K562 (cell line): ENCODE data around the gene DIS3L2. TPM values are rescaled to one million over a fixed set of nuclear protein-coding genes. Genes with fewer than 3 reads are reported as not detected.

ENCODE experiments used
- ATAC-seq: fragments of 200-7000 bp; cut with Tn5 transposase; 3 replicates; pipeline ENCODE4 v1.9.1; 2020; ENCODE audit warnings: moderate library complexity
- BruUV-seq: library from RNA; stranded (reverse); fragments of 400-500 nt; replicated peaks from 2 replicates; lab custom pipeline; 2021; lab: Mats Ljungman, UMichigan
- CTCF ChIA-PET: fragments of 300-600 bp; formaldehyde crosslinking; extraction: SDS; loops from one replicate; lab custom pipeline; 2021; ENCODE audit warnings: low intra/inter-chr PET ratio; lab: Yijun Ruan, JAX
- POLR2A ChIA-PET: fragments of 300-600, 350-650 bp; sonication (Branson Sonifier 250); formaldehyde crosslinking; extraction: SDS; loops from one replicate; lab custom pipeline; 2021; ENCODE audit warnings: antibody characterized with exemption, inconsistent platforms; lab: Yijun Ruan, JAX
- DNase-seq, 4 experiments: peaks; one replicate each; pipeline versions ENCODE4 v3.0.0 to v3.0.0-alpha.2; 2011 to 2018; ENCODE audit warnings: low spot score in 3 of 4, mixed read lengths in 3 of 4; ENCODE audit errors: extremely low read depth in 1 of 4
- FAIRE-seq: peaks from 2 replicates; lab custom pipeline; 2011; peaks lifted over from hg19 to GRCh38; lab: Jason Lieb, UNC
- H2AFZ ChIP-seq: 2 replicates; pipeline ENCODE4 v1.6.0; 2011; ENCODE audit warnings: low read depth, low read length, control low read depth, inconsistent platforms
- H3K27ac ChIP-seq: fragments of 200-600 bp; 3 replicates; pipeline ENCODE4 v1.8.0; 2011; ENCODE audit warnings: low read depth, mild to moderate bottlenecking, control low read depth, inconsistent platforms, low read length, moderate library complexity, mixed read lengths; ENCODE audit errors: extremely low read depth
- H3K27me3 ChIP-seq, 2 experiments: fragments of 300-600 bp in 1 of 2; 2 replicates in 1 of 2; 3 replicates in 1 of 2; pipeline versions ENCODE4 v1.6.0 to v1.8.0; 2011; ENCODE audit warnings: inconsistent platforms in 2 of 2, low read length in 2 of 2, mild to moderate bottlenecking in 1 of 2, mixed read lengths in 1 of 2, moderate library complexity in 1 of 2; ENCODE audit not compliant: control insufficient read depth in 2 of 2, insufficient read depth in 2 of 2
- H3K36me3 ChIP-seq: fragments of 300-600 bp; 3 replicates; pipeline ENCODE4 v1.8.0; 2011; ENCODE audit warnings: mild to moderate bottlenecking, low read length, inconsistent platforms; ENCODE audit not compliant: control insufficient read depth, insufficient read depth
- H3K4me1 ChIP-seq, 2 experiments: fragments of 200-600 bp in 1 of 2; replicated peaks in 1 of 2; 2 replicates in 1 of 2; 3 replicates in 1 of 2; pipeline versions ENCODE4 v1.5.1 to v1.8.0; 2011; ENCODE audit warnings: inconsistent platforms in 2 of 2, low read length in 2 of 2, mild to moderate bottlenecking in 1 of 2, mixed read lengths in 1 of 2, moderate library complexity in 1 of 2; ENCODE audit not compliant: control insufficient read depth in 2 of 2, insufficient read depth in 2 of 2
- H3K4me2 ChIP-seq: 2 replicates; pipeline ENCODE4 v1.6.1; 2011; ENCODE audit warnings: low read length, control low read depth, inconsistent platforms, mixed read lengths; ENCODE audit not compliant: insufficient read depth
- H3K4me3 ChIP-seq: fragments of 200-600 bp; sonication (generic), shearing (Covaris generic); 2 replicates; pipeline ENCODE4 v1.5.1; 2016; ENCODE audit warnings: control low read depth, inconsistent platforms
- H3K79me2 ChIP-seq: fragments of 200-600 bp; 3 replicates; pipeline ENCODE4 v1.8.0; 2011; ENCODE audit warnings: low read length, inconsistent platforms; ENCODE audit not compliant: control insufficient read depth, insufficient read depth
- H3K9ac ChIP-seq, 2 experiments: 2 replicates each; pipeline versions ENCODE4 v1.6.0 to v1.6.1; 2011; ENCODE audit warnings: low read depth in 2 of 2, low read length in 2 of 2, control low read depth in 1 of 2, inconsistent platforms in 1 of 2, mild to moderate bottlenecking in 1 of 2, mixed read lengths in 1 of 2; ENCODE audit not compliant: insufficient read depth in 1 of 2
- H3K9me1 ChIP-seq: one replicate; pipeline ENCODE4 v1.6.0; 2011; ENCODE audit warnings: inconsistent platforms, mild to moderate bottlenecking, low read length, moderate library complexity; ENCODE audit not compliant: control insufficient read depth, insufficient read depth
- H3K9me3 ChIP-seq: replicated peaks from 2 replicates; pipeline ENCODE4 v1.5.1; 2011; ENCODE audit warnings: low read depth, low read length, inconsistent platforms; ENCODE audit not compliant: control insufficient read depth, insufficient read depth
- H4K20me1 ChIP-seq: replicated peaks from 2 replicates; pipeline ENCODE4 v1.6.1; 2011; ENCODE audit warnings: low read length, inconsistent platforms, mixed read lengths; ENCODE audit not compliant: control insufficient read depth, insufficient read depth
- ETS2 ChIP-seq: IDR thresholded peaks from 2 replicates; pipeline ENCODE4 v1.6.1; 2016; ENCODE audit warnings: borderline replicate concordance, missing genetic modification characterization, mild to moderate bottlenecking, moderate library complexity, missing compliant biosample characterization; ENCODE audit not compliant: poor library complexity, severe bottlenecking
- FIP1L1 ChIP-seq: fragments of 200-400 bp; formaldehyde crosslinking; IDR thresholded peaks from 2 replicates; pipeline ENCODE4 v1.6.1; 2018; ENCODE audit warnings: mild to moderate bottlenecking, low read depth, low read length; ENCODE audit not compliant: poor library complexity, severe bottlenecking
- HNRNPLL ChIP-seq: fragments of 200-400 bp; formaldehyde crosslinking; IDR thresholded peaks from 2 replicates; pipeline ENCODE4 v1.6.1; 2017; ENCODE audit warnings: low read length, low read depth, mild to moderate bottlenecking; ENCODE audit not compliant: poor library complexity, severe bottlenecking
- MIER1 ChIP-seq: fragments of 450-650 bp; IDR thresholded peaks from 2 replicates; pipeline ENCODE4 v1.6.1; 2016; ENCODE audit warnings: antibody characterized with exemption, mild to moderate bottlenecking, low read depth
- MXD1 ChIP-seq: fragments of 250-450 bp; sonication (Bioruptor Pico); IDR thresholded peaks from 2 replicates; pipeline ENCODE4 v1.8.0; 2021; ENCODE audit warnings: borderline replicate concordance, mild to moderate bottlenecking, moderate library complexity; ENCODE audit not compliant: poor library complexity, severe bottlenecking
- STAT5A ChIP-seq: IDR thresholded peaks from 2 replicates; pipeline ENCODE4 v1.6.1; 2012; ENCODE audit warnings: low read length, inconsistent platforms, borderline replicate concordance
- TCF7L2 ChIP-seq: fragments of 150-350 bp; IDR thresholded peaks from 2 replicates; pipeline ENCODE4 v1.6.1; 2016; ENCODE audit warnings: low read depth, mild to moderate bottlenecking, low read length, moderate library complexity
- ZFP30 ChIP-seq: fragments of 250-450 bp; sonication (Bioruptor Pico); IDR thresholded peaks from 2 replicates; pipeline ENCODE4 v1.8.0; 2022; ENCODE audit warnings: moderate library complexity, mild to moderate bottlenecking, inconsistent platforms, borderline replicate concordance
- ZNF583 ChIP-seq: fragments of 250-450 bp; sonication (Bioruptor Pico); IDR thresholded peaks from 2 replicates; pipeline ENCODE4 v1.4.0; 2020
- WGBS: fragments of 100-300 bp; shearing (Covaris generic); methylation state at CpG from one replicate; pipeline ENCODE4 v1.1.6; 2016; ENCODE audit warnings: low coverage, mixed read lengths; ENCODE audit not compliant: insufficient coverage; ENCODE audit errors: missing lambda C conversion rate; 5-methylcytosine and 5-hydroxymethylcytosine counted together
- in situ Hi-C: fragments of 300-500 bp; cut with MboI; formaldehyde crosslinking; loops from 4 replicates; pipeline ENCODE4 v1.15.0; 2018; ENCODE audit warnings: inconsistent platforms, mixed read lengths
- intact Hi-C: fragments of 100-400 bp; cut with micrococcal nuclease; formaldehyde crosslinking; loops from 2 replicates; pipeline ENCODE4 v1.14.2; 2022
- polyA plus RNA-seq, 8 experiments: library from polyadenylated mRNA; depleted of rRNA in 4 of 8; stranded (reverse) in 5 of 8; unstranded in 3 of 8; fragments of >200 nt; fragmentation: Nextera tagmentation in 2 of 8; fragmentation: Illumina TruSeq in 1 of 8; extraction: Ambion mirVana in 2 of 8; extraction: Trizol in 1 of 8; gene quantifications; 2 replicates each; pipeline versions ENCODE4 v1.2.1 to v1.2.3, GENCODE V29; 2011 to 2014; ENCODE audit warnings: inconsistent platforms in 1 of 8, missing spikeins in 1 of 8
- total RNA-seq, 7 experiments: library from RNA; depleted of rRNA in 6 of 7; stranded (reverse); fragments of >200 nt in 6 of 7; fragmentation: Illumina TruSeq in 2 of 7; extraction: Trizol in 2 of 7; gene quantifications; 2 replicates each; pipeline versions ENCODE4 v1.2.1 to v1.2.3, GENCODE V29; 2011 to 2021; ENCODE audit warnings: low replicate concordance in 1 of 7
- TF ChIP-seq, protein P1 (sequence below): sonication (generic); formaldehyde crosslinking; IDR thresholded peaks from 2 replicates; pipeline ENCODE4 v1.8.0; 2023; ENCODE audit warnings: missing genetic modification reagents, mild to moderate bottlenecking, borderline replicate concordance
- TF ChIP-seq, protein P2 (sequence below): fragments of 450-650 bp; IDR thresholded peaks from 2 replicates; pipeline ENCODE4 v1.6.1; 2016; ENCODE audit warnings: low read depth, mild to moderate bottlenecking, moderate library complexity

Gene DIS3L2
- total and polyA plus RNA-seq, 9 of the 15 experiments (the other 6 are each of a cell fraction or from before 2014, with no cell fraction given) = 1.5 to 19.2 (median 11.2) TPM

DNA sequence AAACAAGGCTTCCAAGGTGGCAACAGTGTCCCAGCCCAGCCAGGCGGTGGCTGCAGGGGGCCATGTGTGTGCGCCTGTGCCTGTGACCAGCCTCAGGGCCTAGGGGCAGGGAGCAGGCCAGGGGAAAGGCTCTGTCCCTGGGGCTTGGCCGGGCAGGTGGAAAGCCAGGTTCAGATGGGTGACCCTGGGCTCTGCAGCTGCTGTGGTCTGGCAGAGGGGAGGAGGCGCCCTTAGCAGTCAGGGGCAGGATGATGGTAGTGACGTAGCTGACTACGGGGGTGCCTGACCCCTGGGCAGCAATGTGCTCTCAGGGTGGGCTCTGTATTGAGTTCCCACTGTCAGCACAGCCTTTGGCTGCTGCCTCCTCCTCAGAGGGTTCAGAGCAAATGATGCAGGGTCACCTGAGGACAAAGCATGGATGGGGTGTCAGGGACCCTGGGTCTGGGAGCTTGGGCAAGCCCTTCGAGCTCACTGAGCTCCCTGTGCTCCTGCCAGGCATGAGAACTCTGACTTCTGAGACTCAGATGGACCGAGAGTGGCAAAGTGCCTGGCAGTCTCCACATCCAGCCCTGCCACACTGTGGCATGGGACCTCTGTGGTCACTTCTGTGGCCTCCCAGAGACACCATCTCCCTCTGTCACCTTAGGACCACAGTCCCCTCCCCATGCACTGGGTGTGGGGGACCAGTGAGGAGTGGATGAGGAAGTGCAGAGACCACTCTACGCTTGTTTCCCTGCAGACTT is 360.5 kb downstream of the DIS3L2 start:
- no TSS peak for BruUV-seq
- intact Hi-C loops = loop anchor here (10.0 kb wide), 1 partner anchor 177 kb away; no protein-coding TSS in a partner anchor
- in situ Hi-C loops = no loop called here
- Histone ChIP-seq H2AFZ (no peak overlapping the region), H3K36me3 (no peaks in the 10 kb centered on the region), H3K4me3 (no peak overlapping the region), H3K27ac (no peak overlapping the region), H3K79me2 (no peaks in the 10 kb centered on the region), H3K4me1 (peaks cover 13 to 33% of the 10 kb centered on the region in 2 experiments; a peak in 4 of 5 replicates), H4K20me1 (no peaks in the 10 kb centered on the region), H3K27me3 (no peaks in the 10 kb centered on the region), H3K9ac (0 out of 4 replicates have a peak overlapping the region, but pooled peaks of 1 of the 2 experiments have one; percentile 45), H3K9me3 (no peaks in the 10 kb centered on the region), H3K9me1 (no peaks in the 10 kb centered on the region), H3K4me2 (no peak overlapping the region)
- DNase-seq (no peak), FAIRE-seq (no peak), ATAC-seq (no peak)
- ChIA-PET POLR2A (no interaction called here), CTCF (no interaction called here)
- WGBS = 89% methylated on average over 5 of the region's 9 CpGs
- TF ChIP-seq MIER1 = no peak
- no peak for TF ChIP-seq FIP1L1
- TF ChIP-seq, protein P1, sequence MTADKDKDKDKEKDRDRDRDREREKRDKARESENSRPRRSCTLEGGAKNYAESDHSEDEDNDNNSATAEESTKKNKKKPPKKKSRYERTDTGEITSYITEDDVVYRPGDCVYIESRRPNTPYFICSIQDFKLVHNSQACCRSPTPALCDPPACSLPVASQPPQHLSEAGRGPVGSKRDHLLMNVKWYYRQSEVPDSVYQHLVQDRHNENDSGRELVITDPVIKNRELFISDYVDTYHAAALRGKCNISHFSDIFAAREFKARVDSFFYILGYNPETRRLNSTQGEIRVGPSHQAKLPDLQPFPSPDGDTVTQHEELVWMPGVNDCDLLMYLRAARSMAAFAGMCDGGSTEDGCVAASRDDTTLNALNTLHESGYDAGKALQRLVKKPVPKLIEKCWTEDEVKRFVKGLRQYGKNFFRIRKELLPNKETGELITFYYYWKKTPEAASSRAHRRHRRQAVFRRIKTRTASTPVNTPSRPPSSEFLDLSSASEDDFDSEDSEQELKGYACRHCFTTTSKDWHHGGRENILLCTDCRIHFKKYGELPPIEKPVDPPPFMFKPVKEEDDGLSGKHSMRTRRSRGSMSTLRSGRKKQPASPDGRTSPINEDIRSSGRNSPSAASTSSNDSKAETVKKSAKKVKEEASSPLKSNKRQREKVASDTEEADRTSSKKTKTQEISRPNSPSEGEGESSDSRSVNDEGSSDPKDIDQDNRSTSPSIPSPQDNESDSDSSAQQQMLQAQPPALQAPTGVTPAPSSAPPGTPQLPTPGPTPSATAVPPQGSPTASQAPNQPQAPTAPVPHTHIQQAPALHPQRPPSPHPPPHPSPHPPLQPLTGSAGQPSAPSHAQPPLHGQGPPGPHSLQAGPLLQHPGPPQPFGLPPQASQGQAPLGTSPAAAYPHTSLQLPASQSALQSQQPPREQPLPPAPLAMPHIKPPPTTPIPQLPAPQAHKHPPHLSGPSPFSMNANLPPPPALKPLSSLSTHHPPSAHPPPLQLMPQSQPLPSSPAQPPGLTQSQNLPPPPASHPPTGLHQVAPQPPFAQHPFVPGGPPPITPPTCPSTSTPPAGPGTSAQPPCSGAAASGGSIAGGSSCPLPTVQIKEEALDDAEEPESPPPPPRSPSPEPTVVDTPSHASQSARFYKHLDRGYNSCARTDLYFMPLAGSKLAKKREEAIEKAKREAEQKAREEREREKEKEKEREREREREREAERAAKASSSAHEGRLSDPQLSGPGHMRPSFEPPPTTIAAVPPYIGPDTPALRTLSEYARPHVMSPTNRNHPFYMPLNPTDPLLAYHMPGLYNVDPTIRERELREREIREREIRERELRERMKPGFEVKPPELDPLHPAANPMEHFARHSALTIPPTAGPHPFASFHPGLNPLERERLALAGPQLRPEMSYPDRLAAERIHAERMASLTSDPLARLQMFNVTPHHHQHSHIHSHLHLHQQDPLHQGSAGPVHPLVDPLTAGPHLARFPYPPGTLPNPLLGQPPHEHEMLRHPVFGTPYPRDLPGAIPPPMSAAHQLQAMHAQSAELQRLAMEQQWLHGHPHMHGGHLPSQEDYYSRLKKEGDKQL (CRISPR knock-in tag) = no peak
- TF ChIP-seq TCF7L2 = no peak
- no peak for TF ChIP-seq ZNF583 (CRISPR knock-in tag)
- TF ChIP-seq ZFP30 (CRISPR knock-in tag) = no peak
- TF ChIP-seq HNRNPLL = no peak
- no peak for TF ChIP-seq MXD1
- no peak for TF ChIP-seq ETS2
- TF ChIP-seq, protein P2, sequence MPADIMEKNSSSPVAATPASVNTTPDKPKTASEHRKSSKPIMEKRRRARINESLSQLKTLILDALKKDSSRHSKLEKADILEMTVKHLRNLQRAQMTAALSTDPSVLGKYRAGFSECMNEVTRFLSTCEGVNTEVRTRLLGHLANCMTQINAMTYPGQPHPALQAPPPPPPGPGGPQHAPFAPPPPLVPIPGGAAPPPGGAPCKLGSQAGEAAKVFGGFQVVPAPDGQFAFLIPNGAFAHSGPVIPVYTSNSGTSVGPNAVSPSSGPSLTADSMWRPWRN = no peak
- no peak for TF ChIP-seq STAT5A
